Renal cortical epithelial cell (primary cell): ENCODE measurements around the gene VASH2. TPM values are rescaled to one million over a fixed set of nuclear protein-coding genes. Genes with fewer than 3 reads are reported as not detected.
A peak's percentile ranks its signal among the peaks of the same experiment; 100 is the strongest.
"Not testable (repeated sequence)": the region's sequence is repeated elsewhere in the genome, so short reads cannot be mapped to it uniquely, and the experiment has no call there.

ENCODE experiments used
- DNase-seq: peaks from one replicate; pipeline ENCODE4 v3.0.0-alpha.2; 2011; ENCODE audit warnings: low read depth
- total RNA-seq: library from RNA; depleted of rRNA; stranded (reverse); fragments of >200 nt; gene quantifications from 2 replicates; pipeline ENCODE4 v1.2.3, GENCODE V29; 2014

VASH2 gene
- 0.35 TPM in 1 of 2 replicates, not detected in the other for total RNA-seq

DNA sequence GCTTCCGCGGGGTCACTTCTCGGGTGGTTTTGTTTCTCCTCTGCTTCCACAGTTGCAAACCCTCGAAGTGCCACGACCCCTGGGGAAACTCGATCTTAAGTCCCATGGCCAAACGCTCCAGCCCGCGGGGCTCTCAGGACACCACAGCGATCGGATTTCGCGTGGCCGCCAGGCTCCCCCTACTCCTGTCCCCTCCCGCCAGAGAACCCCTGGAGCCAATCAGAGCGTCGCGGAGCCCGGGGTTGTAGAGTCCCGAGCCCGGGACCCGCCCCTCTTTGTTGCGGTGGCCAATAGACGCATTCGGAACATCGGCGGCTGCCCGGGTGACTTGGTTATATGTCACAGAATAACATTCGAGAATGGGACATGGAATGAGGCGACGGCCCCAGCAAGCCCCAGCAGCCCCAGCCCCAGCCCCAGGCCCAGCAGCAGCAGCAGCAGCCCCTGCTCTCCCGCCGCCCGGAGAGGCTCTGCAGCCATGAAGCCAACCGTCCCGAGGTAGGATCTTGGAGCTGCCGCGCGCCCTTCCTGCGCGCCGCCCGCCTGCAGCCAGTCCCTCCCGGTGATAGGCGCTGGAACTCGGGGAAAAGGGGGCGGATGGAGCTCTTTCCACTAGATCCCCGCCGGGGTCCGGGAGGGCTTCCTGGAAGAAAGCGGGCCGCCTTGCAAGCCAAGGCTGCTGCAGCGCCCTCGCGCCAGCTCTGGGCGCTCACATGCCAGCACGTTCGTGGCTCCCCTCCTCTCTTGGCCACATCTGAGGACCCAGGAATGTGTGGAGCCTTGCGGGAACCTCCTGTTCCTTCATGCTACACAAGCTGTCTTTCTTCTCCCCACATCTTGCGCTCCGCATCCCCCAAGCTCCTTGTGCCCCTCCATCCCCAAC is at the start of gene VASH2:
VASH2 (plus strand) TSS at position 299 of the 883 bp plus-strand sequence. CDS start 1,002 bp downstream, outside the sequence.
- peak; percentile 45 for DNase-seq

DNA sequence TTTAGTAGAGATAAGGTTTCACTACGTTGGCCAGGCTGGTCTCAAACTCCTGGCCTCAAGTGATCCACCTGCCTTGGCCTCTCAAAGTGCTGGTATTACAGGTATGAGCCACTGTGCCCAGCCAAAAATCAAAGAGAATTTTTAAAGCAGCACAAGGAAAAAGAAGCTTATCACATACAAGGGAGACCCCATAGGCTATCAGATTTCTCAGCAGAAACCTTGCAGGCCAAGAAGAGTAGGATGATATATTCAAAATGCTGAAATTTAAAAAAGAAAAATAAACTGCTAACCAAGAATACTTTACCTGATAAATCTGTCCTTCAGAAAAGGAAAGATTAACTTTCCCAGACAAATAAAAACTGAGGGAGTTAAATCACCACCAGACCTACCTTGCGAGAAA is 49.1 kb upstream of the VASH2 start:
- DNase-seq, result no peak

GRCh38 chr1:212902054-212902453 is 48.3 kb upstream of the VASH2 start:
- no peak for DNase-seq

- DNase-seq, result no peak
Measured at GRCh38 chr1:212903664-212904063, 46.7 kb upstream of the VASH2 start.

DNA sequence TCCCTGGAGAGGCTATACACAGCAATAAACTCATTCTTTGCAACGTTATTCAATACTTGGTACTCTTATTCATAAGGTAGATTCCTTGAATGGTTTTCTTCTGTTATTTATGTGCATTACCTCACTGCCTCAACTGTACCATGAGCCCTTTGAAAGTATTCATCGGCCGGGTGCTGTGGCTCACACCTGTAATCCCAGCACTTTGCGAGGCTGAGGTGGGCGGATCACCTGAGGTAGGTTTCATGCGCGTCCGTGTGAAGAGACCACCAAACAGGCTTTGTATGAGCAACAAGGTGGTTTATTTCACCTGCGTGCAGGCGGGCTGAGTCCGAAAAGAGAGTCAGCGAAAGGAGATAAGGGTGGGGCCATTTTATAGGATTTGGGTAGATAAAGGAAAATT is 42.3 kb upstream of the VASH2 start:
- not testable (repeated sequence) for DNase-seq

DNA sequence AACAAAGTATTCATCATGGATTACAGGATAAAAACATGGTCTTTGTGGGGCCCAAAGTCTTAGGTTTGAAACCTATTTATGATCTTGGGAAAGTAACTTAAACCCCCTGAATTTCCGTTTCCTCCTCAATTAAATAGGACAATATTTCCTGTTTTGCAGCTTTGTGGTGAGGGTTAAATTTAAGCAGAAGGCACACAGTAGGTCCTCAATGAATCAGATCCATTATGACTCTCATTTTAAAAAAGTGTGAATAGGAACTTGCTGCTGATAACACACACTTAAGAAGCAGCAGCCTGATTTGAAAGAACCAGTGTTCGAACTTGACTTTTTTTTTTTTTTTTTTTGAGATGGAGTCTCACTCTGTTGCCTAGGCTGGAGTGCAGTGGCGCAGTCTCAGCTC is 41.4 kb upstream of the VASH2 start:
- DNase-seq, result no peak

- no peak for DNase-seq
Measured at GRCh38 chr1:212909652-212910063, 40.7 kb upstream of the VASH2 start.

GRCh38 chr1:212910213-212910612 is 40.1 kb upstream of the VASH2 start:
- not testable (repeated sequence) for DNase-seq

DNA sequence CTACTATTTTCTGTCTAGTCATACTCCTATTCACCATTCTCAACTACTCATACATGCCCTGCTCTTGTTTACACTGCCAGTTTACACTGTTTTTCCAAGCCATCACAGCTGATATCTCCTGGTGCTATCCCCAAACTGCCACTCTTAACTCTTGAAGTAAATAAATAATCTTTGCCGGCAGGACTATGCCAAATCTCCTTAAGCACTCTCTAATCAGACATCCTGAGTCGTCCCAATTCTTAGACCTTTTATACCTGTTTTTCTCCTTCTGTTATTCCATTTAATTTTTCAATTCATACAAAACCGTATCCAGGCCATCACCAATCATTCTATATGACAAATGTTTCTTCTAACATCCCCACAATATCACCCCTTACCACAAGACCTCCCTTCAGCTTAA is 36.7 kb upstream of the VASH2 start:
- DNase-seq, result not testable (repeated sequence)

- DNase-seq, result not testable (repeated sequence)
Measured at GRCh38 chr1:212914110-212914509, 36.2 kb upstream of the VASH2 start.

- no peak for DNase-seq
Measured at GRCh38 chr1:212914789-212915188, 35.6 kb upstream of the VASH2 start.

DNA sequence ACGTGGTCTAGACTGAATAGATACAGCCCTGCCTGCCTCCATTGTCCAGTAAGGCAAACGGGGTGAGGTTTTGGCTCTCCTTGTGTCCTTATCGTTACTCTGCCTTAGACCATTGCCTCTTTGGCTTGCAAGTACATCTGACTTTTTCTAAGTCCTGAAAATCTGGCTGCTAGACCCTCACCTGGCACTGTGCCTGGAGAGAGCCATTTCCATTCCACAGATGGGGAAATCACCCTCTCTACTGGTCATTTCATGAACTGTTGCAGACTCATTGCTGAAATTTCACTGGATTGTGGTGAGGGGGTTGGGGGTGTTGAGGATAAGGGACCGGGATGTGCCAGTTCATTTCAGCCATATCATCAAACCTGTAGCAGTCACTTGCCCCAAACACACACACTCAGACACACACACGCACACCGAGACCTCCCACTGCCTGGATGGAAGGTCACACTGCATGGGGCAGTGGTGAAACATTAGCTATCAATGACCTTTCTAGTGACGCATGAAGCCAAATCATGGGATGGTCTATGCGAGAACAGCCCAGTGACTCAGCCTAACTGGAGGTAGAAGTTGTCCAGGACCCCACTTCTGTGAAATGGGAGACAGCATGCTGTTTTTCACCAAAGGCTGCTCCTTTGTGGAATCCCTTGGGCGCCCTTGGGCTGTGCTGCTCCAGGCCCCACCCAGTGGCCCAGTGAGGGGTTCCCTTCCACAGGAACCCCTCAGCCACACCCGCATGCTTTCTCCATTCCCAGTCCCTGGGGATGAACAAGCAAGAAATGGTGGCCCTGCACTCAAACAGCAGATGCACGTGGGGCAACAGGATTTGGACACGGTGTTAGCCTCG is 34.9 kb upstream of the VASH2 start:
- peak; percentile 85 for DNase-seq

- peak; percentile 25 for DNase-seq
Measured at GRCh38 chr1:212916481-212917133, 33.7 kb upstream of the VASH2 start.

DNA sequence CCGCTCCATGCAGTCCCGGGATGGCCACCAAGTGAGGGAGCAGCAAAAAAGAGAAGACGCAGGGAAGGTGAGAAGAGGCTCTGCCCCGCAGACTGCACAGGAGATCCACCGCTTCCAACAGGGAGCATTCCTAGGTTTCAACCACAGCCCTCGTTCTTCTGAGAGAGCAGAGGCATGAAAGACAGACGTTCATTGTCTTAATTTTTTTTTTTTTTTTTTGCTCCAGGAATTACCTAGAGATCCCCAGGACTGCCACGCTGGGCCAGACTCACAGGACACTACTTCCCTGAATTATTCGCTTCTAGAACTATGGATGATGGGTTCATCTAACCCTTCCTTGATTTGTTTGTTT is 33.2 kb upstream of the VASH2 start:
- DNase-seq, result no peak

DNA sequence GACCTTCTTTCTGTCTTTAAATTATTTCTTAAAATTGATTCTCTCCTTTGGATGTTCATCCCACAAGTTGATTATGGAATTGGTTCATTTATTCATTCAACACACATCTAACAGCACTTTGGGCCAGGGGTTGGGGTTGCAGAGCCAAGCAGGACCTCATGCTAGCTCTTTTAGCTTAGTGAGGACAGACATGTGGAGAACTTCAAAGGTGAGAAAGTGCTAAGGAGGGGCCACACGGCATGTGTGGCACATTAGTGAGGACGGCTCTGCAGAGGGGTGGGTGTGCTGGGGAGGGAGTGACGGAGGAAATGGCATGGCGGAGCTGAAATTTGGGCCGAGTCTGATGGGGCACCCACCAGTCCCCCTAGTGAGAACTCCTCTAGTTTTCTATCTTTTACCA is 32.5 kb upstream of the VASH2 start:
- DNase-seq, result no peak

- no peak for DNase-seq
Measured at GRCh38 chr1:212918824-212919223, 31.5 kb upstream of the VASH2 start.

DNA sequence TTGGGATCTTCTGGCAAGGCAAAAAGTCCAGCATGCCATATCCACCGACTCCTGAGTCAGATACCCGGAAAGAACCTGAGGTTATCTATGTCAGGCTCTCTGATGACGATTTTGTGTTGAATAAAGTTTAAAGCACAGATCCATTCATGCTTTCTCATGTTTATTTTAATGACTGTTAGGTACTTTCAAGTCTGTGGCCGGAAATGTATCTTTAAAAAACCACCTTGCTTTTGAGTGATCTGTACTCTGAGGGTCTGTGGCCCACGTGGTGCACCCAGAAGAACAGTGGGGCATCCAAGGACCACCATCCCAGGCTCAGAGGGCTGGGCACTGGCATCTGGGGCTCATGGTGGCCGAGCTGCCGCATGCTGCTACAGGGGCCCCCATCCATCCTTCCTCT is 30.1 kb upstream of the VASH2 start:
- DNase-seq, result no peak

DNA sequence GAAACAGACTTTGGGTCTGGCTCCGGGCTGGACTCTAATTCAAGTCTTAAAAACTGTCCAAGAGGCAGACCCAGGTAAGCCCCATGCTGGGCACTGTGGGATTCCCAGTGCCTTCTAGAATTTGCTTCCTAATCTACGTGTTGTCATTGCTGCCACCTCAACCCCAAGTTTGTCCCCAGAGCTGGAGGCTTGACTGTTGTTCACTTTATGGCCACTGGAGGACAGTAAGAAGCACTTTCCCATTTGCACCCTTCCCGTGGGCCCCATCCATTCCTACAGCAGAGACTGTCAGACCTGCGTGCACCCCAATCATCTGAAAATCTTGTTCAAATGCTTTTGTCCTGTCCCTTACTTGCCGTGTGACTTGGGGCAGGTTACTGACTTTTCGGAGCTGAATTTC is 29.4 kb upstream of the VASH2 start:
- no peak for DNase-seq

DNA sequence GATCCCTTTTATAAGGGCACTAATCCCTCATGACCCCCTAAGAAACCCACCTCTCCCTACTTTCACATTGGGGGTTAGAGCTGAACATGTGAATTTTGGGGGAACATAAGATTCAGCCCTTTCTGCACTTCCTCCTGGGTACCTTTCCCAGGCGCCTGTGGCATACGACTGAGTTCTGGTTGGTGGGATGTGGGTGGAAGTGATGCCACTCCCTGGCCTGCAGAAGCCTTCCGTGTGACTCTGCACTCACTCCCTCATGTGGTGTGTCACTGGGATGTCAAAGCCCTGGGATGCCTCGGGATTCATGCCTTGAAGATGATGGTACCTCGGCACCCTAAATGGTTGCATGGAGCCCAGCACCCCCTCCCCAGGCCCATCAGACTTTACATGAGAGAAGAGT is 28.3 kb upstream of the VASH2 start:
- DNase-seq, result no peak

GRCh38 chr1:212926372-212926771 is 24.0 kb upstream of the VASH2 start:
- DNase-seq, result no peak

DNA sequence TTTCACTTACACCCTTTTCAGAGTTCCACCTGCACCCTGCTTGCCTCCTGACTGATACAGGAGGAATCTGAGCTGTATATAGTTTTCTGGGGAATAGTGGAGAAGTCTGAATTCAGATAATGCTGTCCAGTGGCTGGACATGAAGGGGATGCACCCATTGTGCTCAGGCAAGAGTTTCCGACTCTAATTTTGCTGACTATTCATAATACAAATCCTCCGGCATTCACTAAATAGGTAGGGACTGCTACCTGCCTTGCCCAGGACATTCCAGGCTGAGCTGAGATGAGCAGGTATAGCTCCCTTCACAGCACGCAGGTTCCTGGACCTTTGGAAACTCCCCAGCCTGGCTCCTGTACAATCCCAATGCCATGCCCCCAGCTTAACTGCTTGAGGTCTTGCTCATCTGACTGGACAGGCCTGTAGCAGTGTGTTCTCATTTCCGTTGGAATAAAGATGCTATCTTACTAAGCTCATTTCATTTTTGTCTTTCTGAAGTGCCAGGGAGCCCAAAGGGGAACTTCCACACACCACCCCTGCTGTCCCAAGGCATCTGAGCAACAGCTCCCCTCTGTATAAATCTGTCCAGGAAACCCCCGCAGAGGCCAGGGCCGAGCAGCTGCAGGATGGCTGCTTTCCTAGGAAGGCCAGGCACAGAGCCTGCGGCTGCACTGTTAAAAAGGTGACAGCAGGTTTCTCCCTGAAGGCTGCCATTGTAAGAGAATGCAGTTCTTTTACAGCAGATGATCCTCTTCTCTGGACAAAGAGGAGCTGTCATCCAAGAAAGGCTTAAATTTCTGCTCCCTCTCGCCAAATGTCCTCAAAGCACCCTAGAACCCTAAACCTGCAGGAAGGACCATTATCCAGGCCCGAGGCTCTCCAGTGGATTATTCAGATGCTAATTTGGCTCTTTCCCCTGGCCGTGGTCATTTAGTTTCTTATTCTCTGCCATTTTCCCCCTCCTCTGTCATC is 21.7 kb upstream of the VASH2 start:
- DNase-seq, result no peak
